GF-D8 (cell line): ENCODE measurements around the gene ZNF396.

Experiments used
- DNase-seq: peaks from one replicate; lab custom pipeline; 2025; lab: John Stamatoyannopoulos, UW

Gene ZNF396

DNA sequence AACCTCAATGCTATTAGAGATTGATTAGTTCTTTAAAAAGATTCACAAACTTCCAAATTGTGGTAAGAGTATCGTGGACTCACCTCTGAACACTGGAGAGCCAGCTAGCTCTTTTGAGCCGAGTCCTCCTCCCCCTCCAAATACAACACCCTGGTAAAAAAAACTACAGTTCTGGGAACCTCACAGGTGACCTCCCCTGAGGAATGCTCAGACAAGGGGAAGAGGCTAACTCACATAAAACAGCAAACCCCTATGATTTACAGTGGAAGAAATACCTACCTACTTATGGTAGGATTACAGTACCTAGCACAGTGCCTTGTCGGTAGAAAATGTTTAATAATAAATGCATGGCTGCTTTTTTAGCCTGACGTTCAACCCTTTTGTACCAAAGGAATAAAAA is 41.3 kb downstream of the ZNF396 start:
- DNase-seq = no peak

DNA sequence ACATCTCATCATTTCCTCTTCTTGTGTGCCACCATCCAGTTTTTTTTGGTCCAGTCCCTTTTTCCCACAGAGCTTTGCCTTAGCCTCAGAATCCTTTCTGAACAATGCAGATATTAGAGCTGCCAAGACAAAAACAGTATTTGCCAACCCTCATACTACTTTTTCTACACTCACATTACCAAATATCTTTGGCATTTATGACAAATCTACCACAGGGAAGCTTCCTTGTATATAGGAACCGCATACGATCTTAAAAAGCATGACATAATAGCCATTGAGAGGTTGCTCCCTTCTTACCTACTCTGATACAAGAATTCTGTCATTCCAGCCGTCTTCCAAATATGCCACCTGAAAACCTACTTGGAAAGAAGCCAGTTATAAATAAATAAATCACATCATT is 42.3 kb downstream of the ZNF396 start:
- DNase-seq = no peak

DNA sequence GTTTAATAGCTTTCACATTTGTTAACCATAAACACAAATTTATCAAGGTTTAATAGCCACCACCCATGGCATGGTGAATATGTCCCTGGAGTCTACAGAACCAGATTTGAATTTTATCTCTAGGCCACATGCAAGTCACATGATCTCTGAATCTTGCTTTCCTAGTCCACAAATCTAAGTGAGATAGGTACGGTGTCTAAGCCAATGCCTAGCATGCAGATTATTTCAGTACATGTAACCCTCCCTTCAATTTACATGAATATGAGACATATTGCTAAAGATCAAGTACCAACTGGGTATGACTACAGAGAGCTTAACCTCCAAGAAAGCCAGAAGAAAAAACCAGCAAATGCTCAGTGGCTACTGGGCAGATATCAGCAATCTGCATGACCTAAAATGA is 42.9 kb downstream of the ZNF396 start:
- no peak for DNase-seq

DNA sequence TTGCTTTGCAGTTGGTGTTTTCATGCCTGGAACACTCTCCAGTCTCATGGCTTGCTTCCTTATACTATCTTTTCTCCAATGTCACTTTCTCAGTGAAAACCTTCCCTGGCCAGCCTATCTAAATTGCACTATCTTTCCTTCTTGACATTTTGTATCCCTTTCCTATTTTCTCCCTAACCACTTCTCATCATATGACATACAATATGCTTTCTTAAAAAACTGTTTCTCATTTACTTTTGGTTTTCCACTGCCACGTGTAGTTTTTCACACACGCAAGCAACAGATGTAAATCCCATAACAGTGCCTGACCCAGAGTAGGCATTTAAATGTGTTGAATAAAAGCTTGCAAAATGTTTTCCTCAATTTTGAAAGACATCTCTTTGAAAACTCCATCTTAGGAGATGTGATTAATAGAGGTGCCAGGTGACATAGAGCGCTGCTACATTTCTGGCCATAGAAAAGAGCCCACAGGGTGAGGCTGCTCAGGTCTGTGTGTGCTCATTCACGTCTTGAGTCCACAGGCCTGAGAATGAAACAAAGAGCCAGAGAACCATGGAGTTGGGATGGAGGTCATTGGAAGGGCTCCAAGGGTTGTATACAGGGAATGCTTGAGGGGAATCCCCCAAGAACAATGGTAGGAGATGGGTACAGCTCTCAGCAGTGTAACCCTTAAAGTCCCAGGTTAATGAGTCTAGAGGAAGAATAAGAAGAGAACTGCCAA is 45.6 kb downstream of the ZNF396 start:
- DNase-seq = no peak

DNA sequence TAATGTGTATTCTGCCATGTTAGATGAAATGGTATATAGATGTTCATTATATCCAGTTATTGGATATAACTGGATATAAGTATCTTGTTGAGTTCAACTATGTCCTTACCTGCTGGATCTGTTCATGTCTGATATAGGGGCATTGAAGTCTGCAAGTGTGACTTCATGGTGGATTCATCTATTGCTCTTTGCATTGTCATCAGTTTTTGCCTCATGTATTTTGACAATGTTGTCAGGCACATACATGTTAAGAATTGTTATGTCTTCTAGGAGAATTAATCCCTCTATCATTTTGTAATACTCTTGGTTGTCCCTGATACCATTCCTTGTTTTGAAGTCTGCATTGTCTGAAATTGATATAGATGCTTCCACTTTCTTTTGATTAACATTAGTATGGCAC is 48.3 kb downstream of the ZNF396 start:
- no peak for DNase-seq

DNA sequence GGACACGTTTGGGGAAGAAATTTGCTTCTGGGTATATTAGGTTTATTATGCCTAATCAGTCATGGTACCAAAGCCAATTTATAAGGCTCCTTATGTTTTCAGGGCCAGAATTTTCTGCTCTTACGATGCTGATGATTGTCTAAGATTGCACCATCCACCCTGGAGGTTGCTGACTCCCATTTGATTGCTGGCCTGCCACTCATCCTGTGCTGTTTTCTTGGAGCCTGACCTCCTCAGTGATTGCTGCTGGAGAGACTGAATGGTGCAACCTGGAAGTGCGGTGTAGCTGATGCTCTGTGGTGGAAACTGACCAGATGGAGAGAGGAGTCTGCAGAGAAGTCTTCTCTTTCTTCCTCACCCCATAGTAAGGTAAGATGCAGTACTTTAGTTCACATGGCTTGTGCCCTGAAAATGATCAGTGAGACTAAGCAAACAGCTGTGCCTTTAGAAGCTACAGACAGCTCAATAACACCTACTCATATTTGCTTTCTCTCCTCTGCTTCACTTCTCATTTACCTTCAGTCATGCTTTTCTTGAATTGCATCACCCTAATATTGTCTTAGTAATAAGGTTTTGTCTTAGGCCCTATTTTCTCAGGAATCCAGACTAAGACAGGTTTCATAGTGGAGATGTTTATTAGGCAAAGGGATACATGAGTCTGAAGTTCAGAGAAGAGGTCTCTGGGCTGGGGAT is 50.3 kb downstream of the ZNF396 start:
- no peak for DNase-seq

DNA sequence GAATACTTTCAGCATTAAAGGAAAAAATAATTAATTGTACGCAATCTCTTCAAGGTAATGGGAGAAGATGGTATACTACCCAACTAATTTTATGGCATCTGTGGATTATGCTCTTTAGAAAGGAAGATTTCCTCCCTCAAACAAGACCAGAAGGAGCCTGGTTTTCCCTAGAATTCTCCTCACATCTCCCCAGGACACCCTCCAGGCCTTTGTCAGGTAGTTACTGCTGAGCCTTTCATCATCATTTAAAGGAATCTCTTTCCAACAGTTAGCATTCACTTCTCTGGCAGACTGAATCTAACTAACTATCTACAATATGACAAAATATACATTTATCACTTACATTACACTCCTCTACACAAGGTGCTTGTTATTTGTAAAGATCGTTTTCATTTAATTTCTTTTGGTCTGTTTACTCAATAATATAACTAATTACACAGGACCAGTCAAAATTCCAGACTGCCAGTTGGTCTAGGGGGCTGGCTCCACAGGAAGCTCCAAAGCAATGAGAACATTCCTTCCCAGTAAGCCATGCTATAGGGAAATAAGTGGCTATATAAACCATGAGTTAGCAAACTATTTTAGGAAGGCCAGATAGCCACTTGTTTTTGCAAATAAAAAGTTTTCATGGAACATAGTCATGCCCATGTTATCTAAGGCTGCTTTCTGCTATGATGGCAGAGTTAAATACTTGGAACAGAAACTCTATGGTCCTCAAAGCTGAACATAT is 52.0 kb downstream of the ZNF396 start:
- DNase-seq = no peak

DNA sequence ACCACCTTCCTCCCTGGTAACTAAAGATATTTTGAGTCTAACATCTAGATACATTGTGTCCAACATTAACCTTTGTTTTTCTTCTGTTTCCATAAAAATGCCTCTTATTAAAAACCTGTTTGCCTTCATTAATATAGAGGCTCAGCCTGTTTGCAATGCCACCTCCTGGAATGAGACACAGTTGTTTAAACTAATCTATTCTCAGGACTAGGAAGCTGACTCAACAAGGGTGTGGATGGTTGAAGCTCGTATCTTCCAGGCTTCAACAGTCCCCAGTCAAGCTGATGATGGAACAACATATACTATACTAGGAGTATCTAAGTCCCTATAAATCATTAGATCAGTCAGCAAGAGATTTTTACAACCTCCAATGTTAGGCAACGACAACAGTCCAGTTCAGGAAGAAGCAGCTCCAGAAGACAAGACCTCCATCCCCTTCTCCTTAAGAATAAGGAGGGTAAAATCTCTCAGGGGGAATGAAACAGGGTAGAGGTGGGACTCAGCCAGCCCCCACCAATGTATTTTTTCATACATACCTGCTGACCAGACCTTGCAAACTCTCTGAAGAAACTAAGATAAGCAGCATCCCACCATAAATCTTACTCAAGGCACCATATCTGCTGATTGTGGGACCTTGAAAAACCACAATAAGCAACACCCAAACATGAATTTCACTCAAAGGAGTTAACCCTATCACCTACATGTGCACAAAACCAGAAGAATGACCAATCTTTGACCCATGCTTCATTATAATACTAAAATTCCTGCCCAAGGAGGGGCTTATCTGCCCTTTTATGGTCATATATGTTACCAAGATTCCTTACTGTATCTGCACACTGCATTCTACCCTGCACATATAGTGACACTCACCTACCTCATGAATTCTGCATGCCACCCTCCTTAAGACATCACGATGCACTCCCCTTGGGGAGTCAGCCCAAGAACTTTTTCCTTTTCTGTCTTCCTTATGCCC is 54.4 kb downstream of the ZNF396 start:
- no peak for DNase-seq
